DOHH2 (cell line): ENCODE measurements around the gene UGCG.
A peak's percentile ranks its signal among the peaks of the same experiment; 100 is the strongest.

Source experiments
- H3F3A ChIP-seq: fragments of 200-600 bp; sonication (generic), shearing (Covaris generic); 2 replicates; pipeline ENCODE4 v1.6.0; 2016; ENCODE audit warnings: antibody characterized with exemption, mild to moderate bottlenecking; ENCODE audit not compliant: control insufficient read depth, insufficient read depth
- H3K27ac ChIP-seq: fragments of 200-600 bp; sonication (generic); 2 replicates; pipeline ENCODE4 v1.5.1; 2014; ENCODE audit warnings: low read depth, mild to moderate bottlenecking, low read length, moderate library complexity
- H3K27me3 ChIP-seq: fragments of 200-600 bp; sonication (generic); 2 replicates; pipeline ENCODE4 v1.6.1; 2014; ENCODE audit warnings: mild to moderate bottlenecking, low read length, mixed read lengths; ENCODE audit not compliant: control insufficient read depth
- H3K36me3 ChIP-seq: fragments of 200-600 bp; sonication (generic); 2 replicates; pipeline ENCODE4 v1.6.1; 2014; ENCODE audit warnings: mild to moderate bottlenecking, low read length, moderate library complexity, mixed read lengths; ENCODE audit not compliant: control insufficient read depth
- H3K4me1 ChIP-seq: fragments of 200-600 bp; sonication (generic); 2 replicates; pipeline ENCODE4 v1.6.1; 2014; ENCODE audit warnings: mild to moderate bottlenecking, low read length, mixed read lengths; ENCODE audit not compliant: control insufficient read depth
- H3K4me2 ChIP-seq: fragments of 200-600 bp; sonication (generic); 2 replicates; pipeline ENCODE4 v1.6.0; 2014; ENCODE audit warnings: mild to moderate bottlenecking, low read length, moderate library complexity
- H3K4me3 ChIP-seq: fragments of 200-600 bp; sonication (generic); 2 replicates; pipeline ENCODE4 v1.5.1; 2014; ENCODE audit warnings: mild to moderate bottlenecking, low read length, mixed read lengths
- H3K79me2 ChIP-seq: fragments of 200-600 bp; sonication (generic); 2 replicates; pipeline ENCODE4 v1.6.1; 2014; ENCODE audit warnings: mild to moderate bottlenecking, low read length, mixed read lengths; ENCODE audit not compliant: control insufficient read depth
- H3K9me2 ChIP-seq: fragments of 200-600 bp; sonication (generic); replicated peaks from 2 replicates; pipeline ENCODE4 v1.6.1; 2014; ENCODE audit warnings: mild to moderate bottlenecking, low read length, mixed read lengths; ENCODE audit not compliant: control insufficient read depth
- H3K9me3 ChIP-seq: fragments of 200-600 bp; sonication (generic); 2 replicates; pipeline ENCODE4 v1.6.1; 2014; ENCODE audit warnings: antibody characterized with exemption, low read length, mixed read lengths; ENCODE audit not compliant: control insufficient read depth, insufficient read depth
- H4K20me1 ChIP-seq: fragments of 200-600 bp; sonication (generic); 2 replicates; pipeline ENCODE4 v1.6.0; 2014; ENCODE audit warnings: low read depth, mild to moderate bottlenecking, antibody characterized with exemption, low read length, moderate library complexity; ENCODE audit not compliant: control insufficient read depth, insufficient read depth
- CTCF ChIP-seq: fragments of 200-600 bp; sonication (generic); IDR thresholded peaks from one replicate; pipeline ENCODE4 v1.5.1; 2014; ENCODE audit warnings: antibody characterized with exemption, mild to moderate bottlenecking, low read depth, low read length; ENCODE audit not compliant: poor library complexity, severe bottlenecking
- EZH2phosphoT487 ChIP-seq: fragments of 200-600 bp; sonication (generic); IDR thresholded peaks from 2 replicates; pipeline ENCODE4 v1.6.1; 2017; ENCODE audit warnings: borderline replicate concordance, mild to moderate bottlenecking, antibody characterized with exemption, low read length, moderate library complexity, mixed read lengths

Gene UGCG

DNA sequence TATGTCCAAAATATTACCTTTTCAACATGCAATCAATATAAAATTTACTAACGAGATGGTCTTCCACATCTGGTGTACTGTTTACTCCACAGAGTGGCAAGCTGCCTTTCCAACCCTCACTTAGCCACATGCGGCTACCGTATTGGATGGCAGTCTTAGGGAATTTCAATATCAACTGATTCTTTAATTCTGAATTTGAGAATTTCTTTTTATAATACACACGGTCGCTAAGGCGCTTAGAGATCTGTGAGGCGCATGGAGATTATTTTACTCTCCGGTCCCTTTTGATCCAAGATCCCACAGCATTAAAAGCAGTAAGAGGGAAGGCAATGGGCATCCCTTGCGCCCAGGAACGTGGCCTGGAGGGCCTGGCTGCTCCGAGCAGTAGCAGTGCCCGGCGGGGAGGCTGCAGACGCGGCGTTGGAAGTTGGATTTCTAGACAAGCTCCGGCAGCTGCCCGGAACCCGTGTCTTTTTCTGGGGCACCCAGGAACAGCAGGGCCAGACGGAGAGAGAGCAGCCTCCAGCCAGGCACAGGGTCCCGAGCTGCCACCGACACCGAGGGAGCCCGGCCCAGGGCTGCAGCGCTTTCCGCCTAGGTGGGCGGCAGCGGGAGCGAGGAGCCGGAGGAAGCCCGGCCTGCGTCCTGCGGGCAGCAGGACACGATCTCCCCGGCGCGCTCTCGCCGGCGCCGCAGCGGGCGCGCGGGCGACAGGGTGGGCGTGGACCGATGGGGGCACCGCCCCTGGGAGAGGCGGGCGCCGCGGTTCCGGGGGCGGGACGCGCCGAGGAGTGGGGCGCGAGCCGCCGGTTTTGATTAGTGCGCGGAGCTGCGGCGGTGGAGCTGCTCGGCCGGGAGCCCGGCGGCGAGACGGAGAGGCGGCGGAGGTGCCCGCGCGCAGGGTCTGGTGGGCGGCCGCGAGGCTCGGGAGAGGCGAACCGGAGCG lies at the start of gene UGCG:
UGCG (plus strand) TSS at position 819 of the 946 bp plus-strand sequence. CDS start 402 bp downstream, outside the sequence.
- Histone ChIP-seq H3K27me3 (no peaks in the 10 kb centered on the region), H4K20me1 (no peaks in the 10 kb centered on the region), H3K4me2 (peak within 1 kb of the TSS; percentile 82), H3F3A (peaks cover 8% of the 10 kb centered on the region), H3K36me3 (peaks cover 30% of the 10 kb centered on the region), H3K4me3 (peak within 1 kb of the TSS; percentile 95), H3K9me3 (peaks cover 15% of the 10 kb centered on the region), H3K27ac (peak within 1 kb of the TSS; percentile 79), H3K4me1 (peaks cover 31% of the 10 kb centered on the region), H3K9me2 (no peaks in the 10 kb centered on the region), H3K79me2 (peaks cover 44% of the 10 kb centered on the region)
- TF ChIP-seq CTCF (no peak), EZH2phosphoT487 (no peak)

- Histone ChIP-seq H3K4me1 (peaks cover 13% of the 10 kb centered on the region), H4K20me1 (no peaks in the 10 kb centered on the region), H3F3A (no peaks in the 10 kb centered on the region), H3K27ac (no peak overlapping the region), H3K9me2 (no peaks in the 10 kb centered on the region), H3K36me3 (no peaks in the 10 kb centered on the region), H3K4me2 (no peak overlapping the region), H3K79me2 (no peaks in the 10 kb centered on the region), H3K27me3 (no peaks in the 10 kb centered on the region), H3K9me3 (no peaks in the 10 kb centered on the region), H3K4me3 (no peak overlapping the region)
- TF ChIP-seq CTCF = no peak
- no peak for TF ChIP-seq EZH2phosphoT487
Measured at GRCh38 chr9:111851553-111851952, 45.1 kb upstream of the UGCG start.

DNA sequence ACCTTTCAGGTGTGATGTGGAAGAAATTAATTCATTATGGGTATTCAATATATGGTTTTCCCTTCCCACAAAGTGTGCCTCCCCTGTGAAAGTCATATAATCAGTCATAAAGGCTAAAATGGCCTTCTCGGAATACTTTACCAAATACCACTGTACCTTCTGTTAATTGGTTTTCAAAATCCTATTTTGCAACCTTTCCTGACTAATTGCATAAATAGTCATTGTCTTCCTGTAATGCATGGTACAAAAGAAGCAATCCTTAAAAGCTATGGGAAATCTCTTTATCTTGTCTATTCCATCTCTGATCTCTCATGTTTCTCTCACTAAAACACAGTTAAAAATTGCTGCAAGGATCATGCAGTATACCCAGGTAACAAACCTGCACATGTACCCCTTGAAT lies 44.3 kb upstream of the UGCG start:
- H3K9me2 ChIP-seq = no peaks in the 10 kb centered on the region
- no peaks in the 10 kb centered on the region for H3K27me3 ChIP-seq
- no peak for TF ChIP-seq CTCF
- no peak for TF ChIP-seq EZH2phosphoT487
- H3K79me2 ChIP-seq = no peaks in the 10 kb centered on the region
- H3K36me3 ChIP-seq = no peaks in the 10 kb centered on the region
- no peaks in the 10 kb centered on the region for H4K20me1 ChIP-seq
- no peak overlapping the region for H3K4me2 ChIP-seq
- H3K27ac ChIP-seq = no peak overlapping the region
- no peaks in the 10 kb centered on the region for H3F3A ChIP-seq
- no peak overlapping the region for H3K4me3 ChIP-seq
- no peaks in the 10 kb centered on the region for H3K9me3 ChIP-seq
- H3K4me1 ChIP-seq = peaks cover 13% of the 10 kb centered on the region
